GM19238 (cell line): Measurements from ENCODE around the gene SMARCA4.
"Not testable (repeated sequence)": the region's sequence is repeated elsewhere in the genome, so short reads cannot be mapped to it uniquely, and the experiment has no call there.

Experiments used
- DNase-seq: peaks from one replicate; pipeline ENCODE4 v3.0.0; 2011; ENCODE audit warnings: low spot score; ENCODE audit not compliant: insufficient read length

The SMARCA4 gene

GRCh38 chr19:11097367-11097766, 136.5 kb downstream of the SMARCA4 start:
- not testable (repeated sequence) for DNase-seq

GRCh38 chr19:11098327-11098726, 137.5 kb downstream of the SMARCA4 start:
- no peak for DNase-seq

- no peak for DNase-seq
These were observed 138.0 kb downstream of the SMARCA4 start for GRCh38 chr19:11098861-11099260.

GRCh38 chr19:11100049-11100448, 139.2 kb downstream of the SMARCA4 start:
- DNase-seq = no peak

- DNase-seq = no peak
These were observed 140.2 kb downstream of the SMARCA4 start for GRCh38 chr19:11101057-11101456.

GRCh38 chr19:11102944-11103343, 142.1 kb downstream of the SMARCA4 start:
- no peak for DNase-seq

- DNase-seq = not testable (repeated sequence)
These were observed 142.8 kb downstream of the SMARCA4 start for GRCh38 chr19:11103667-11104066.

- no peak for DNase-seq
These were observed 144.3 kb downstream of the SMARCA4 start for GRCh38 chr19:11105014-11105636.

- no peak for DNase-seq
These were observed 145.6 kb downstream of the SMARCA4 start for GRCh38 chr19:11106477-11106876.

- no peak for DNase-seq
These were observed 147.9 kb downstream of the SMARCA4 start for GRCh38 chr19:11108746-11109145.

- no peak for DNase-seq
These were observed 150.4 kb downstream of the SMARCA4 start for GRCh38 chr19:11111117-11111770.

- DNase-seq = no peak
These were observed 150.9 kb downstream of the SMARCA4 start for GRCh38 chr19:11111771-11112144.
